K562 (cell line): ENCODE measurements around the gene DCAF10.

ENCODE experiments used
- ASH1L ChIP-seq: fragments of 450-650 bp; IDR thresholded peaks from 2 replicates; pipeline ENCODE4 v1.6.1; 2018; ENCODE audit warnings: borderline replicate concordance, mild to moderate bottlenecking, low read depth; ENCODE audit not compliant: partially characterized antibody
- BMI1 ChIP-seq: fragments of 150-350 bp; IDR thresholded peaks from 2 replicates; pipeline ENCODE4 v1.6.1; 2014; ENCODE audit warnings: low read length
- MAFF ChIP-seq: IDR thresholded peaks from 2 replicates; pipeline ENCODE4 v1.6.1; 2012; ENCODE audit warnings: low read length, improper control_type of control experiment
- MBD2 ChIP-seq: sonication (generic); IDR thresholded peaks from 2 replicates; pipeline ENCODE4 v1.6.1; 2016; ENCODE audit warnings: low read depth, borderline replicate concordance
- POLR2AphosphoS5 ChIP-seq: IDR thresholded peaks from 2 replicates; pipeline ENCODE4 v1.6.1; 2011; ENCODE audit warnings: mild to moderate bottlenecking, low read depth, low read length, moderate library complexity; ENCODE audit not compliant: control insufficient read depth, insufficient read depth
- RAD21 ChIP-seq, 2 experiments: fragments of 250-450 bp in 1 of 2; fragments of 450-650 bp in 1 of 2; sonication (Bioruptor Pico) in 1 of 2; formaldehyde crosslinking in 1 of 2; IDR thresholded peaks in 1 of 2; conservative IDR thresholded peaks in 1 of 2; 2 replicates each; pipeline versions ENCODE4 v1.4.0 to v1.8.0; 2020 to 2022; ENCODE audit warnings: mild to moderate bottlenecking in 2 of 2, moderate library complexity in 1 of 2
- TF ChIP-seq, protein P1 (sequence below), 3 experiments: IDR thresholded peaks in 2 of 3; conservative IDR thresholded peaks in 1 of 3; 2 replicates each; pipeline ENCODE4 v1.5.1; 2011 to 2012; ENCODE audit warnings: low read length in 3 of 3, mild to moderate bottlenecking in 3 of 3, control low read depth in 2 of 3, improper control_type of control experiment in 1 of 3, inconsistent platforms in 1 of 3, low read depth in 1 of 3, mixed read lengths in 1 of 3, moderate library complexity in 1 of 3; ENCODE audit not compliant: insufficient read depth in 2 of 3
- TF ChIP-seq, protein P2 (sequence below): fragments of 450-650 bp; formaldehyde crosslinking; IDR thresholded peaks from 2 replicates; pipeline ENCODE4 v1.4.0; 2022; ENCODE audit warnings: missing genetic modification characterization
- TF ChIP-seq, protein P3 (sequence below): sonication (generic); formaldehyde crosslinking; IDR thresholded peaks from 2 replicates; pipeline ENCODE4 v1.9.0; 2022; ENCODE audit warnings: mild to moderate bottlenecking, missing genetic modification reagents
- TF ChIP-seq, protein P4 (sequence below): sonication (generic); formaldehyde crosslinking; IDR thresholded peaks from 2 replicates; pipeline ENCODE4 v1.5.0; 2020; ENCODE audit warnings: missing genetic modification reagents

DNA sequence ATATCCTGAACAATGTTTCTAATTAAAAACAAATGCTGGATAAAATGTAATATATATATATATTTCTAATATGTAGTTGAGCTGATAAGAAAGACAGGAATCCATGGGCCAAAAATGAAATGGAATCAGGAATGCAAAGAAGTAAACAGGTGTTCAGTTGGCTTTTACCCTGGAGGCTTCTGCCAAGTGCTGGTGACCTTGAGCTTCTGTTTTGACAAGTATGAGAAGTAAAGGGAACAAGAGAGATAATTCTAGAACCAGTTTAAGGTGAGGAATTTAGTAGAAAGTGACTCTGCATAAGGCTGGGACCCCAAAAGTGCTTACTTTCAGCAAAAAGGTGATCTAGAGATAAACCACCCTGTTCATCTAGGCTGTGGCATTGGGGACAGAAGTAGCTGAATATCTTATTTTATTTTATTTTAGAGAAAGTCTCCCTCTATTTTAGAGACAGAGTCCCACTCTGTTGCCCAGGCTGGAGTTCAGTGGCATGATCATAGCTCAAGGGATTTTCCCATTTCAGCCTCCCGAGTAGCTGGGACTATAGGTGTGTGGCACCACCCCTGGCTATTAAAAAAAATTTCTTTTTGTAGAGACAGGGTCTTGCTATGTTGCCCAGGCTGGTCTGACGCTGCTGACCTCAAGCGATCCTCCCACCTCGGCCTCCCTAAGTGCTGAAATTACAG, 27.0 kb downstream of the DCAF10 start:
- TF ChIP-seq, protein P1, sequence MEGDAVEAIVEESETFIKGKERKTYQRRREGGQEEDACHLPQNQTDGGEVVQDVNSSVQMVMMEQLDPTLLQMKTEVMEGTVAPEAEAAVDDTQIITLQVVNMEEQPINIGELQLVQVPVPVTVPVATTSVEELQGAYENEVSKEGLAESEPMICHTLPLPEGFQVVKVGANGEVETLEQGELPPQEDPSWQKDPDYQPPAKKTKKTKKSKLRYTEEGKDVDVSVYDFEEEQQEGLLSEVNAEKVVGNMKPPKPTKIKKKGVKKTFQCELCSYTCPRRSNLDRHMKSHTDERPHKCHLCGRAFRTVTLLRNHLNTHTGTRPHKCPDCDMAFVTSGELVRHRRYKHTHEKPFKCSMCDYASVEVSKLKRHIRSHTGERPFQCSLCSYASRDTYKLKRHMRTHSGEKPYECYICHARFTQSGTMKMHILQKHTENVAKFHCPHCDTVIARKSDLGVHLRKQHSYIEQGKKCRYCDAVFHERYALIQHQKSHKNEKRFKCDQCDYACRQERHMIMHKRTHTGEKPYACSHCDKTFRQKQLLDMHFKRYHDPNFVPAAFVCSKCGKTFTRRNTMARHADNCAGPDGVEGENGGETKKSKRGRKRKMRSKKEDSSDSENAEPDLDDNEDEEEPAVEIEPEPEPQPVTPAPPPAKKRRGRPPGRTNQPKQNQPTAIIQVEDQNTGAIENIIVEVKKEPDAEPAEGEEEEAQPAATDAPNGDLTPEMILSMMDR (IDR thresholded peaks at IDR 0.05 in 2 of 3, conservative IDR thresholded peaks at IDR 0.05 in 1 of 3; ENCODE audit: insufficient read depth in 2 of 3, low read depth in 1 of 3, low read length in 3 of 3): no peak
- TF ChIP-seq MBD2: no peak
- TF ChIP-seq POLR2AphosphoS5: no peak
- TF ChIP-seq MAFF: no peak
- no peak for TF ChIP-seq BMI1
- TF ChIP-seq, protein P2, sequence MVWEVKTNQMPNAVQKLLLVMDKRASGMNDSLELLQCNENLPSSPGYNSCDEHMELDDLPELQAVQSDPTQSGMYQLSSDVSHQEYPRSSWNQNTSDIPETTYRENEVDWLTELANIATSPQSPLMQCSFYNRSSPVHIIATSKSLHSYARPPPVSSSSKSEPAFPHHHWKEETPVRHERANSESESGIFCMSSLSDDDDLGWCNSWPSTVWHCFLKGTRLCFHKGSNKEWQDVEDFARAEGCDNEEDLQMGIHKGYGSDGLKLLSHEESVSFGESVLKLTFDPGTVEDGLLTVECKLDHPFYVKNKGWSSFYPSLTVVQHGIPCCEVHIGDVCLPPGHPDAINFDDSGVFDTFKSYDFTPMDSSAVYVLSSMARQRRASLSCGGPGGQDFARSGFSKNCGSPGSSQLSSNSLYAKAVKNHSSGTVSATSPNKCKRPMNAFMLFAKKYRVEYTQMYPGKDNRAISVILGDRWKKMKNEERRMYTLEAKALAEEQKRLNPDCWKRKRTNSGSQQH (CRISPR knock-in tag): no peak
- TF ChIP-seq, protein P3, sequence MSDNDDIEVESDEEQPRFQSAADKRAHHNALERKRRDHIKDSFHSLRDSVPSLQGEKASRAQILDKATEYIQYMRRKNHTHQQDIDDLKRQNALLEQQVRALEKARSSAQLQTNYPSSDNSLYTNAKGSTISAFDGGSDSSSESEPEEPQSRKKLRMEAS: no peak
- no peak for TF ChIP-seq RAD21 (CRISPR knock-in tag; conservative IDR thresholded peaks at IDR 0.05 in 1 of 2, IDR thresholded peaks at IDR 0.05 in 1 of 2)
- no peak for TF ChIP-seq ASH1L
- TF ChIP-seq, protein P4, sequence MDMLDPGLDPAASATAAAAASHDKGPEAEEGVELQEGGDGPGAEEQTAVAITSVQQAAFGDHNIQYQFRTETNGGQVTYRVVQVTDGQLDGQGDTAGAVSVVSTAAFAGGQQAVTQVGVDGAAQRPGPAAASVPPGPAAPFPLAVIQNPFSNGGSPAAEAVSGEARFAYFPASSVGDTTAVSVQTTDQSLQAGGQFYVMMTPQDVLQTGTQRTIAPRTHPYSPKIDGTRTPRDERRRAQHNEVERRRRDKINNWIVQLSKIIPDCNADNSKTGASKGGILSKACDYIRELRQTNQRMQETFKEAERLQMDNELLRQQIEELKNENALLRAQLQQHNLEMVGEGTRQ: no peak
